Brain microvascular endothelial cell (primary cell): Measurements from ENCODE around the gene FAM177A1.
"Not testable (repeated sequence)": the region's sequence is repeated elsewhere in the genome, so short reads cannot be mapped to it uniquely, and the experiment has no call there.

ENCODE experiments used
- DNase-seq: peaks from one replicate; pipeline ENCODE4 v3.0.0-alpha.2; 2020
- H3K27ac ChIP-seq: fragments of 250-450 bp; sonication (Bioruptor Pico); 2 replicates; pipeline ENCODE4 v1.5.1; 2020; ENCODE audit warnings: mild to moderate bottlenecking, moderate library complexity
- H3K27me3 ChIP-seq: fragments of 250-450 bp; sonication (Bioruptor Pico); replicated peaks from 2 replicates; pipeline ENCODE4 v1.5.1; 2020; ENCODE audit warnings: mild to moderate bottlenecking
- H3K36me3 ChIP-seq: fragments of 250-450 bp; sonication (Bioruptor Pico); replicated peaks from 2 replicates; pipeline ENCODE4 v1.5.1; 2020; ENCODE audit warnings: mild to moderate bottlenecking
- H3K4me3 ChIP-seq: 2 replicates; pipeline ENCODE4 v1.5.1; 2011; ENCODE audit warnings: low read depth, mild to moderate bottlenecking, control low read depth, low read length, moderate library complexity
- CTCF ChIP-seq: IDR thresholded peaks from 2 replicates; pipeline ENCODE4 v1.5.1; 2011; ENCODE audit warnings: low read depth, mild to moderate bottlenecking, moderate library complexity, low read length, control low read depth, inconsistent platforms; ENCODE audit errors: missing control alignments
- in situ Hi-C: cut with HindIII; loops from 2 replicates; pipeline ENCODE4 v1.10.0; 2017; ENCODE audit warnings: low sequenced_read_pairs, low pct_ligation_motif_present

The FAM177A1 gene

GRCh38 chr14:35088514-35088913 lies 42.4 kb downstream of the FAM177A1 start:
- in situ Hi-C loops: loop anchor here (25.0 kb wide), 1 partner anchor 324 kb away; the partner anchor contains the start of gene NFKBIA
- Histone ChIP-seq H3K27ac (no peak overlapping the region), H3K27me3 (no peaks in the 10 kb centered on the region), H3K4me3 (no peak overlapping the region), H3K36me3 (peaks cover 20% of the 10 kb centered on the region)
- peak; percentile 2 for DNase-seq
- TF ChIP-seq CTCF: no peak

DNA sequence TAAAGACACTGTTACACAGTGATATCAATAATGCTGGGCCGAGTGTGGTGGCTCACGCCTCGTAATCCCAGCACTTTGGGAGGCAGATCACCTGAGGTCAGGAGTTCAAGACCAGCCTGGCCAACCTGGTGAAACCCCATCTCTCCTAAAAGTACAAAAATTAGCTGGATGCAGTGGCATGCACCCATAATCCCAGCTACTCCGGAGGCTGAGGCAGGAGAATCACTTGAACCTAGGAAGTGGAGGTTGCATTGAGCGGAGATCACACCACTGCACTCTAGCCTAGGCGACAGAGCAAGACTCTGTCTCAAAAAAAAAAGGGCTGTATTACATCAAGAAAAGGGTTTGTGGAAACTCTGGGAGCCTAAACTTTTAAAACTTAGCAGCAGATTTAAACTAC lies 48.6 kb downstream of the FAM177A1 start:
- not testable (repeated sequence) for H3K27me3 ChIP-seq, DNase-seq, H3K27ac ChIP-seq, H3K4me3 ChIP-seq
- peaks cover 17% of the 10 kb centered on the region for H3K36me3 ChIP-seq
- in situ Hi-C loops: loop anchor here (25.0 kb wide), 1 partner anchor 318 kb away; the partner anchor contains the start of gene NFKBIA

DNA sequence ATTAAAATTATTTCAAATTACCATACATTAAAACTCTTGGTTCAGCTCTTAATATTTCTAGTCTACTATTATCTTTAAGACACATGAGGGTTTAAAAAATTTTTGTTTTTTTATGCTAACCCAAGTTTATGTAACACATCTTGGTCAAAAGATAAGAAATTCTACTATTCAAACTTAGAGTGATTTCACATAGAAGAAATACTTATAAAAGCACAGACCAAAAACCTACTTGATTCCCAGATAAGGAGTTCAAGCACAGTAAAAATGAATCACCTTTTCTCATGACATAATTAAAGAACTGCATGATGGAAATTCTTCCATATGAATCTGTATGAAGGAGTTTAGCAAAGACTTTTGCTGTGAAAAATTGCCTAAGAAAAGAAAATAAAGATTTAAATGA lies 61.8 kb downstream of the FAM177A1 start:
- in situ Hi-C loops: no loop called here
- H3K27ac ChIP-seq: no peak overlapping the region
- H3K36me3 ChIP-seq: peaks cover 34% of the 10 kb centered on the region
- no peaks in the 10 kb centered on the region for H3K27me3 ChIP-seq
- DNase-seq: no peak
- no peak for TF ChIP-seq CTCF
- H3K4me3 ChIP-seq: no peak overlapping the region

GRCh38 chr14:35112641-35113040 lies 66.6 kb downstream of the FAM177A1 start:
- in situ Hi-C loops: no loop called here
- H3K4me3 ChIP-seq: no peak overlapping the region
- no peaks in the 10 kb centered on the region for H3K27me3 ChIP-seq
- no peak for DNase-seq
- no peak for TF ChIP-seq CTCF
- no peak overlapping the region for H3K27ac ChIP-seq
- peaks cover 44% of the 10 kb centered on the region for H3K36me3 ChIP-seq

DNA sequence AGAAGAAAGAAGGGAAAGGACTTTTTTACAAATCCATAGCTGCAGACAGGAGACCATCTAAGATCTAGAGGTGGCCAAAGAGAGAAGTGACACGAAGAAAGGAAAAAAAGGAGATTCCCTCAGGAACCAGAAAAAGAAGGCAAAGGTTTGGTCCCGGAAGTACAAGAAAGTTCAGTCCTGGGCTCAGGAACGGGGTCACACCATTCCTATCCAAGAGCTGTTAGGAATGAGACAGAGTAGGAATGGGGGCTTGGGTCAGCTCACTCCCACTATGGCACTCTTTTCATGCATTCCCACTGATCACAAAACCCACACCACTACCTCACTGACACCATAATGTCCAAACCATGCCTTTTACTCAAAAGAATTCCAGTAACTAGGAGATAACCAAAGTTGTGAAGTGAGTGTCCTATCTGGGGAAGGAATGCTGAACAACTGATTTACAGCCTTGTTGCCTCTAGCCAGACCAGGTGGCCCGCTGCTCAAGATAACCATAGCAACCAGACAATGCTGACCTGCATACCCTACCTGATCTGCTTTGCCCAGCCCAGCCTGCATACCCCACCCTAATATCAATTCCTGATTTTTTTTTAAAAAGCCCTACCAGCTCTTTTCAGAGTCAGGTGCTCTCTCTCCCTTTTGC lies 67.4 kb downstream of the FAM177A1 start:
- TF ChIP-seq CTCF: no peak
- no peak overlapping the region for H3K4me3 ChIP-seq
- H3K27ac ChIP-seq: peak overlapping the region; percentile 29
- H3K27me3 ChIP-seq: no peaks in the 10 kb centered on the region
- in situ Hi-C loops: no loop called here
- H3K36me3 ChIP-seq: peaks cover 44% of the 10 kb centered on the region
- DNase-seq: no peak

- no peak for TF ChIP-seq CTCF
- H3K4me3 ChIP-seq: no peak overlapping the region
- peaks cover 43% of the 10 kb centered on the region for H3K36me3 ChIP-seq
- in situ Hi-C loops: no loop called here
- H3K27ac ChIP-seq: peak overlapping the region; percentile 30
- no peaks in the 10 kb centered on the region for H3K27me3 ChIP-seq
- DNase-seq: no peak
Measured at GRCh38 chr14:35114036-35114435, 68.0 kb downstream of the FAM177A1 start.
